B cell (primary cell): ENCODE data around the gene KIAA0753.
"Not testable (repeated sequence)": the region's sequence is repeated elsewhere in the genome, so short reads cannot be mapped to it uniquely, and the experiment has no call there.

Experiments
- CTCF ChIP-seq: fragments of 200-600 bp; IDR thresholded peaks from one replicate; pipeline ENCODE4 v1.8.0; 2022; ENCODE audit warnings: antibody characterized with exemption, mild to moderate bottlenecking
- EZH2 ChIP-seq: IDR thresholded peaks from 2 replicates; pipeline ENCODE4 v1.6.1; 2012; ENCODE audit warnings: borderline replicate concordance, low read depth, mild to moderate bottlenecking, moderate library complexity, low read length; ENCODE audit not compliant: insufficient read depth, poor library complexity, severe bottlenecking

DNA sequence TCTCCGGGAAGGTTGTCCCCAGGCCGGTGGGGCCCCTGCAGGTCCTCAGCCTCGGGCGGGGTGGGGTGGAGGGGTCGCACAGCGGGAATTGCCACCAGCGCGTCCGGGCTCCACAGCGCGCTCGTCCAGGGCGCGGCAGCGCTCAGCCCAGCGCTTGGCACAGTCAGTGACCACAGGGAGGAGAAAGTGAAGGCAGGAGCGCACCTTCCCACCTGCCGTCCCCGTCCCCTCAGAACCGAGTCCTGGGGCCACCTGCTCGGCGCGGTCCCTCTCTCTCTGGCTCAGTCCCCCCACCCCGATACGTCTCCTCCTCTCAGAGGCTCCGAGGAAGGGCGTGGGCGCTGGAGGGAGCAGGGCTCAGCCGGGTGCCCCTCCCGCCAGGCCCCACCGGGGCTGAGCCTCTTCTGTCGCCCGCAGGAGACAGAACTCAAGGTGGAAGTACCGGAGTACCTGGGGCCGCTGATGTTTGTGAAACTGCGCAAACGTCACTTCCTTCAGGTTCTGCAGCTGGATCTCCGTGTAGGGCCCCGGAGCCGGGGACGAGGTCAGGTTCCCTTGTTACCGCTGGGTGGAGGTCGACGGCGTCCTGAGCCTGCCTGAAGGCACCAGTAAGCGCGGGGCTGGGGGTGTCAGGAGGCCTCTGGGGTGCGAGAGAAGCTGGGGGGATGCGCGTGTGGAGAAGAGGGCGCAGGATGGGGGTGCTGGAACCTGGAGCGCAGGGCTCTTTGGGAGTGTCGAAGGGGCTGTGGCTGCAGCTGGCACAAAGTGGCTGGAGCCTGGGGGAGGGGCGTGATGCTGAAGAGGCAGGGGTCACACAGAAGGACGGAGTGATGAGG lies 16.5 kb upstream of the KIAA0753 start:
- not testable (repeated sequence) for TF ChIP-seq CTCF, EZH2
